OCI-LY7 (cell line): ENCODE measurements around the gene HOXC11. TPM values are rescaled to one million over a fixed set of nuclear protein-coding genes. Genes with fewer than 3 reads are reported as not detected.

Source experiments
- BruUV-seq: library from RNA; stranded (reverse); fragments of 400-500 nt; replicated peaks from 2 replicates; lab custom pipeline; 2021; lab: Mats Ljungman, UMichigan
- CTCF ChIA-PET: fragments of 300-600 bp; sonication (Branson Sonifier 250); formaldehyde crosslinking; loops from one replicate; lab custom pipeline; 2022; ENCODE audit warnings: antibody characterized with exemption; ENCODE audit not compliant: unreplicated experiment; lab: Charles Lee
- POLR2A ChIA-PET: fragments of 300-600 bp; sonication (Branson Sonifier 250); formaldehyde crosslinking; loops from one replicate; lab custom pipeline; 2022; ENCODE audit warnings: antibody characterized with exemption; lab: Charles Lee
- DNase-seq: peaks from one replicate; pipeline ENCODE4 v3.0.0-alpha.2; 2015; ENCODE audit warnings: low spot score
- H2AFZ ChIP-seq: fragments of 200-600 bp; sonication (generic), shearing (Covaris generic); 2 replicates; pipeline ENCODE4 v1.6.1; 2014; ENCODE audit warnings: mild to moderate bottlenecking, antibody characterized with exemption, low read length, moderate library complexity
- H3K27ac ChIP-seq: fragments of 200-600 bp; sonication (generic); 2 replicates; pipeline ENCODE4 v1.5.1; 2014; ENCODE audit warnings: mixed run types, low read depth, mild to moderate bottlenecking, moderate library complexity, low read length, inconsistent platforms; ENCODE audit not compliant: poor library complexity, severe bottlenecking
- H3K36me3 ChIP-seq: fragments of 200-600 bp; sonication (generic); 2 replicates; pipeline ENCODE4 v1.6.1; 2014; ENCODE audit warnings: mild to moderate bottlenecking, antibody characterized with exemption, low read length, moderate library complexity, mixed read lengths; ENCODE audit not compliant: insufficient read depth
- H3K4me1 ChIP-seq: fragments of 200-600 bp; sonication (generic); 2 replicates; pipeline ENCODE4 v1.5.1; 2014; ENCODE audit warnings: mild to moderate bottlenecking, low read length; ENCODE audit not compliant: insufficient read depth, poor library complexity, severe bottlenecking
- H3K4me2 ChIP-seq: fragments of 200-600 bp; sonication (generic); 2 replicates; pipeline ENCODE4 v1.6.1; 2014; ENCODE audit warnings: mild to moderate bottlenecking, low read length
- H3K4me3 ChIP-seq: fragments of 200-600 bp; sonication (generic); 2 replicates; pipeline ENCODE4 v1.5.1; 2014; ENCODE audit warnings: mild to moderate bottlenecking, low read depth, low read length; ENCODE audit not compliant: poor library complexity, severe bottlenecking
- H3K79me2 ChIP-seq: fragments of 200-600 bp; sonication (generic); 2 replicates; pipeline ENCODE4 v1.6.1; 2016; ENCODE audit warnings: low read depth, mild to moderate bottlenecking, low read length, moderate library complexity, mixed read lengths; ENCODE audit not compliant: insufficient read depth
- H3K9me2 ChIP-seq: fragments of 200-600 bp; sonication (generic); 2 replicates; pipeline ENCODE4 v1.6.1; 2016; ENCODE audit warnings: mild to moderate bottlenecking, low read length, mixed read lengths; ENCODE audit not compliant: insufficient read depth
- H3K9me3 ChIP-seq: fragments of 200-600 bp; sonication (generic); 2 replicates; pipeline ENCODE4 v1.6.1; 2014; ENCODE audit warnings: mild to moderate bottlenecking, mixed run types, low read length, mixed read lengths
- H4K20me1 ChIP-seq: fragments of 200-600 bp; sonication (generic); 2 replicates; pipeline ENCODE4 v1.6.1; 2014; ENCODE audit warnings: mild to moderate bottlenecking, antibody characterized with exemption, low read length, moderate library complexity, mixed read lengths; ENCODE audit not compliant: insufficient read depth
- CTCF ChIP-seq: fragments of 200-600 bp; sonication (generic); conservative IDR thresholded peaks from 2 replicates; pipeline ENCODE4 v1.5.1; 2014; ENCODE audit warnings: mild to moderate bottlenecking, antibody characterized with exemption, low read length, moderate library complexity, mixed read lengths
- EZH2phosphoT487 ChIP-seq: fragments of 200-600 bp; sonication (generic); IDR thresholded peaks from 2 replicates; pipeline ENCODE4 v1.6.1; 2018; ENCODE audit warnings: low read depth, borderline replicate concordance, mild to moderate bottlenecking, mixed run types, antibody characterized with exemption, low read length, moderate library complexity, mixed read lengths
- intact Hi-C: fragments of 100-400 bp; cut with micrococcal nuclease; formaldehyde crosslinking; loops from one replicate; pipeline ENCODE4 v1.10.0; 2022; ENCODE audit not compliant: unreplicated experiment
- total RNA-seq, 2 experiments: library from RNA; depleted of rRNA in 1 of 2; stranded (reverse); fragments of >200 nt in 1 of 2; shearing (Covaris generic) in 1 of 2; gene quantifications; 2 replicates each; pipeline ENCODE4 v1.2.3, GENCODE V29; 2014 to 2022

HOXC11 gene
- total RNA-seq, 2 experiments from 2014 or later = 1.4 to 2.7 TPM

- Histone ChIP-seq H3K9me2 (no peaks in the 10 kb centered on the region), H4K20me1 (no peaks in the 10 kb centered on the region; the same call in 1 of the 2 replicates), H3K4me2 (no peak overlapping the region), H3K9me3 (no peaks in the 10 kb centered on the region), H3K4me3 (no peak overlapping the region), H3K4me1 (peaks cover 5% of the 10 kb centered on the region), H3K27ac (no peak overlapping the region), H3K79me2 (no peaks in the 10 kb centered on the region), H2AFZ (no peak overlapping the region), H3K36me3 (no peaks in the 10 kb centered on the region)
- POLR2A ChIA-PET = no interaction called here
- no peak for DNase-seq
- TF ChIP-seq CTCF (no peak), EZH2phosphoT487 (peak; percentile 24; the same call in 1 of the 2 replicates)
- intact Hi-C loops = no loop called here
- CTCF ChIA-PET = no interaction called here
- no TSS peak for BruUV-seq
Observed at GRCh38 chr12:53998110-53998899, 25.4 kb downstream of the HOXC11 start.

DNA sequence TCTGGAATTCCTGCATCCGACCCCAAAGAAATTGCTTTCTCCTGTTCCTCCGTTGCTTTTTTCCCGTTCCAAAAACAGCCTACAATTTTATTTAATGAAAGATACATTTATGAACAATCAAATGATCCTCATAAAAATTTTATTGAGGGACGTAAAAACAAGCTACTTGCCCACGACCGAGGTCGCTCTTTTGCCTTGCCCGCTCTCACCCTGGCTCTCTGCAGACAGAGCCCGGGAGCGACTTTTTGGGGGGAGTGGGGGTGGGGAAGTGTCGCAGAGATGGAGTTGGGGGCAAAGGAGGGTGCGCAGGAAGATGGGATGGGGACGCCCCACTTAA lies 25.9 kb downstream of the HOXC11 start:
- no peak for TF ChIP-seq CTCF
- TF ChIP-seq EZH2phosphoT487 = no peak
- no peaks in the 10 kb centered on the region for H3K79me2 ChIP-seq
- DNase-seq = no peak
- peaks cover 5% of the 10 kb centered on the region for H3K4me1 ChIP-seq
- H3K27ac ChIP-seq = no peak overlapping the region
- H3K36me3 ChIP-seq = no peaks in the 10 kb centered on the region
- no peak overlapping the region for H2AFZ ChIP-seq
- ChIA-PET POLR2A (no interaction called here), CTCF (no interaction called here)
- BruUV-seq = no TSS peak
- no peaks in the 10 kb centered on the region for H3K9me2 ChIP-seq
- H3K4me2 ChIP-seq = no peak overlapping the region
- intact Hi-C loops = no loop called here
- H4K20me1 ChIP-seq = no peaks in the 10 kb centered on the region; the same call in 1 of the 2 replicates
- no peak overlapping the region for H3K4me3 ChIP-seq
- no peaks in the 10 kb centered on the region for H3K9me3 ChIP-seq

- no peak overlapping the region for H3K4me2 ChIP-seq
- no TSS peak for BruUV-seq
- no peak overlapping the region for H3K27ac ChIP-seq
- H4K20me1 ChIP-seq = no peaks in the 10 kb centered on the region; the same call in 1 of the 2 replicates
- intact Hi-C loops = no loop called here
- H2AFZ ChIP-seq = no peak overlapping the region
- TF ChIP-seq CTCF (no peak), EZH2phosphoT487 (0 out of 2 replicates have a peak, but pooled peaks have one; percentile 34)
- no peaks in the 10 kb centered on the region for H3K9me2 ChIP-seq
- no peaks in the 10 kb centered on the region for H3K79me2 ChIP-seq
- peaks cover 9% of the 10 kb centered on the region for H3K4me1 ChIP-seq
- H3K9me3 ChIP-seq = no peaks in the 10 kb centered on the region
- H3K4me3 ChIP-seq = no peak overlapping the region
- H3K36me3 ChIP-seq = no peaks in the 10 kb centered on the region
- POLR2A ChIA-PET = interaction anchor here (0.7 kb wide), 2 partner anchors 9 to 179 kb away, joined by 3 to 5 read pairs; no protein-coding TSS in a partner anchor
- DNase-seq = no peak
- CTCF ChIA-PET = no interaction called here
Observed at GRCh38 chr12:53999559-54000115, 26.7 kb downstream of the HOXC11 start.
